ENCODE measurements around the gene HIGD1A.

DNA sequence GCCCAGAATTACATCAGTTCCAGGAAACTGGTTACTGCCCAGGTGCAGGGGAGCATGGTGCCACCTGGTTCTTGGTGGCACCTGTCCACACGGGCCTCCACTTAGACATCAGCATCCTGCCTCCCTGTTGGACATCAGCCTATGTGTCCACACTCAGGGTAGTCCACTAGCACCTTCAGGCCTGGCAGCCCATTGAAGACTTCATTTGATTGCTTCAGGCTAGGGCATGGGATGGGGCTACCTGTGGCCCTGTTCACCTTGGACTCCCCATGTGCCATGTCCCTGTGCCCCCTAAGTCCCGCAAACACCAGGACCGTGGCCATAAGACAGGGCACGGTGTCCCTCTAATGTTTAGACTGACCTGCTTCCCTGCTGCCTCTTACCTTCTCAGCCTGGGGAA is 40.5 kb upstream of the HIGD1A start:
- TF ChIP-seq ZNF423 (CRISPR knock-in tag; IDR thresholded peaks at IDR 0.05) = no peak
- no peak for TF ChIP-seq SMAD4 (CRISPR knock-in tag; IDR thresholded peaks at IDR 0.05)
- no peak for TF ChIP-seq TEAD4 (CRISPR knock-in tag; IDR thresholded peaks at IDR 0.05)
- TF ChIP-seq, protein P1, sequence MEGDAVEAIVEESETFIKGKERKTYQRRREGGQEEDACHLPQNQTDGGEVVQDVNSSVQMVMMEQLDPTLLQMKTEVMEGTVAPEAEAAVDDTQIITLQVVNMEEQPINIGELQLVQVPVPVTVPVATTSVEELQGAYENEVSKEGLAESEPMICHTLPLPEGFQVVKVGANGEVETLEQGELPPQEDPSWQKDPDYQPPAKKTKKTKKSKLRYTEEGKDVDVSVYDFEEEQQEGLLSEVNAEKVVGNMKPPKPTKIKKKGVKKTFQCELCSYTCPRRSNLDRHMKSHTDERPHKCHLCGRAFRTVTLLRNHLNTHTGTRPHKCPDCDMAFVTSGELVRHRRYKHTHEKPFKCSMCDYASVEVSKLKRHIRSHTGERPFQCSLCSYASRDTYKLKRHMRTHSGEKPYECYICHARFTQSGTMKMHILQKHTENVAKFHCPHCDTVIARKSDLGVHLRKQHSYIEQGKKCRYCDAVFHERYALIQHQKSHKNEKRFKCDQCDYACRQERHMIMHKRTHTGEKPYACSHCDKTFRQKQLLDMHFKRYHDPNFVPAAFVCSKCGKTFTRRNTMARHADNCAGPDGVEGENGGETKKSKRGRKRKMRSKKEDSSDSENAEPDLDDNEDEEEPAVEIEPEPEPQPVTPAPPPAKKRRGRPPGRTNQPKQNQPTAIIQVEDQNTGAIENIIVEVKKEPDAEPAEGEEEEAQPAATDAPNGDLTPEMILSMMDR (IDR thresholded peaks at IDR 0.05) = no peak
- TF ChIP-seq, protein P2, sequence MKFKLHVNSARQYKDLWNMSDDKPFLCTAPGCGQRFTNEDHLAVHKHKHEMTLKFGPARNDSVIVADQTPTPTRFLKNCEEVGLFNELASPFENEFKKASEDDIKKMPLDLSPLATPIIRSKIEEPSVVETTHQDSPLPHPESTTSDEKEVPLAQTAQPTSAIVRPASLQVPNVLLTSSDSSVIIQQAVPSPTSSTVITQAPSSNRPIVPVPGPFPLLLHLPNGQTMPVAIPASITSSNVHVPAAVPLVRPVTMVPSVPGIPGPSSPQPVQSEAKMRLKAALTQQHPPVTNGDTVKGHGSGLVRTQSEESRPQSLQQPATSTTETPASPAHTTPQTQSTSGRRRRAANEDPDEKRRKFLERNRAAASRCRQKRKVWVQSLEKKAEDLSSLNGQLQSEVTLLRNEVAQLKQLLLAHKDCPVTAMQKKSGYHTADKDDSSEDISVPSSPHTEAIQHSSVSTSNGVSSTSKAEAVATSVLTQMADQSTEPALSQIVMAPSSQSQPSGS (CRISPR knock-in tag; IDR thresholded peaks at IDR 0.05; ENCODE audit: borderline replicate concordance, low read depth) = no peak
- TF ChIP-seq, protein P3, sequence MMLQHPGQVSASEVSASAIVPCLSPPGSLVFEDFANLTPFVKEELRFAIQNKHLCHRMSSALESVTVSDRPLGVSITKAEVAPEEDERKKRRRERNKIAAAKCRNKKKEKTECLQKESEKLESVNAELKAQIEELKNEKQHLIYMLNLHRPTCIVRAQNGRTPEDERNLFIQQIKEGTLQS (CRISPR knock-in tag; conservative IDR thresholded peaks at IDR 0.05) = no peak
- no peak for TF ChIP-seq ZNF263 (CRISPR knock-in tag; IDR thresholded peaks at IDR 0.05; ENCODE audit: low read depth)
- TF ChIP-seq, protein P4, sequence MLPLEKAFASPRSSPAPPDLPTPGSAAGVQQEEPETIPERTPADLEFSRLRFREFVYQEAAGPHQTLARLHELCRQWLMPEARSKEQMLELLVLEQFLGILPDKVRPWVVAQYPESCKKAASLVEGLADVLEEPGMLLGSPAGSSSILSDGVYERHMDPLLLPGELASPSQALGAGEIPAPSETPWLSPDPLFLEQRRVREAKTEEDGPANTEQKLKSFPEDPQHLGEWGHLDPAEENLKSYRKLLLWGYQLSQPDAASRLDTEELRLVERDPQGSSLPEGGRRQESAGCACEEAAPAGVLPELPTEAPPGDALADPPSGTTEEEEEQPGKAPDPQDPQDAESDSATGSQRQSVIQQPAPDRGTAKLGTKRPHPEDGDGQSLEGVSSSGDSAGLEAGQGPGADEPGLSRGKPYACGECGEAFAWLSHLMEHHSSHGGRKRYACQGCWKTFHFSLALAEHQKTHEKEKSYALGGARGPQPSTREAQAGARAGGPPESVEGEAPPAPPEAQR (CRISPR knock-in tag; IDR thresholded peaks at IDR 0.05) = no peak
- TF ChIP-seq, protein P5, sequence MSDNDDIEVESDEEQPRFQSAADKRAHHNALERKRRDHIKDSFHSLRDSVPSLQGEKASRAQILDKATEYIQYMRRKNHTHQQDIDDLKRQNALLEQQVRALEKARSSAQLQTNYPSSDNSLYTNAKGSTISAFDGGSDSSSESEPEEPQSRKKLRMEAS (CRISPR knock-in tag; IDR thresholded peaks at IDR 0.05) = no peak
- TF ChIP-seq, protein P6, sequence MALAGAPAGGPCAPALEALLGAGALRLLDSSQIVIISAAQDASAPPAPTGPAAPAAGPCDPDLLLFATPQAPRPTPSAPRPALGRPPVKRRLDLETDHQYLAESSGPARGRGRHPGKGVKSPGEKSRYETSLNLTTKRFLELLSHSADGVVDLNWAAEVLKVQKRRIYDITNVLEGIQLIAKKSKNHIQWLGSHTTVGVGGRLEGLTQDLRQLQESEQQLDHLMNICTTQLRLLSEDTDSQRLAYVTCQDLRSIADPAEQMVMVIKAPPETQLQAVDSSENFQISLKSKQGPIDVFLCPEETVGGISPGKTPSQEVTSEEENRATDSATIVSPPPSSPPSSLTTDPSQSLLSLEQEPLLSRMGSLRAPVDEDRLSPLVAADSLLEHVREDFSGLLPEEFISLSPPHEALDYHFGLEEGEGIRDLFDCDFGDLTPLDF (CRISPR knock-in tag; IDR thresholded peaks at IDR 0.05) = no peak
- no peak for TF ChIP-seq CREB1 (CRISPR knock-in tag; IDR thresholded peaks at IDR 0.05)
- TF ChIP-seq, protein P7, sequence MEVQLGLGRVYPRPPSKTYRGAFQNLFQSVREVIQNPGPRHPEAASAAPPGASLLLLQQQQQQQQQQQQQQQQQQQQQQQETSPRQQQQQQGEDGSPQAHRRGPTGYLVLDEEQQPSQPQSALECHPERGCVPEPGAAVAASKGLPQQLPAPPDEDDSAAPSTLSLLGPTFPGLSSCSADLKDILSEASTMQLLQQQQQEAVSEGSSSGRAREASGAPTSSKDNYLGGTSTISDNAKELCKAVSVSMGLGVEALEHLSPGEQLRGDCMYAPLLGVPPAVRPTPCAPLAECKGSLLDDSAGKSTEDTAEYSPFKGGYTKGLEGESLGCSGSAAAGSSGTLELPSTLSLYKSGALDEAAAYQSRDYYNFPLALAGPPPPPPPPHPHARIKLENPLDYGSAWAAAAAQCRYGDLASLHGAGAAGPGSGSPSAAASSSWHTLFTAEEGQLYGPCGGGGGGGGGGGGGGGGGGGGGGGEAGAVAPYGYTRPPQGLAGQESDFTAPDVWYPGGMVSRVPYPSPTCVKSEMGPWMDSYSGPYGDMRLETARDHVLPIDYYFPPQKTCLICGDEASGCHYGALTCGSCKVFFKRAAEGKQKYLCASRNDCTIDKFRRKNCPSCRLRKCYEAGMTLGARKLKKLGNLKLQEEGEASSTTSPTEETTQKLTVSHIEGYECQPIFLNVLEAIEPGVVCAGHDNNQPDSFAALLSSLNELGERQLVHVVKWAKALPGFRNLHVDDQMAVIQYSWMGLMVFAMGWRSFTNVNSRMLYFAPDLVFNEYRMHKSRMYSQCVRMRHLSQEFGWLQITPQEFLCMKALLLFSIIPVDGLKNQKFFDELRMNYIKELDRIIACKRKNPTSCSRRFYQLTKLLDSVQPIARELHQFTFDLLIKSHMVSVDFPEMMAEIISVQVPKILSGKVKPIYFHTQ (CRISPR knock-in tag; IDR thresholded peaks at IDR 0.05) = no peak
